ENCODE results near the gene PDLIM4. TPM values are rescaled to one million over a fixed set of nuclear protein-coding genes. Genes with fewer than 3 reads are reported as not detected.
A peak's percentile ranks its signal among the peaks of the same experiment; 100 is the strongest.

The PDLIM4 gene
- total RNA-seq, 1 donor from 2014 or later = 33.9 TPM

- DNase-seq (ENCODE audit: low spot score) = peak; percentile 34
Measured at GRCh38 chr5:132281856-132282614, 24.5 kb downstream of the PDLIM4 start.

- no peak for DNase-seq (ENCODE audit: low spot score)
Measured at GRCh38 chr5:132283423-132284043, 26.0 kb downstream of the PDLIM4 start.

GRCh38 chr5:132289097-132289496 is 31.6 kb downstream of the PDLIM4 start:
- no peak for DNase-seq (ENCODE audit: low spot score)

DNA sequence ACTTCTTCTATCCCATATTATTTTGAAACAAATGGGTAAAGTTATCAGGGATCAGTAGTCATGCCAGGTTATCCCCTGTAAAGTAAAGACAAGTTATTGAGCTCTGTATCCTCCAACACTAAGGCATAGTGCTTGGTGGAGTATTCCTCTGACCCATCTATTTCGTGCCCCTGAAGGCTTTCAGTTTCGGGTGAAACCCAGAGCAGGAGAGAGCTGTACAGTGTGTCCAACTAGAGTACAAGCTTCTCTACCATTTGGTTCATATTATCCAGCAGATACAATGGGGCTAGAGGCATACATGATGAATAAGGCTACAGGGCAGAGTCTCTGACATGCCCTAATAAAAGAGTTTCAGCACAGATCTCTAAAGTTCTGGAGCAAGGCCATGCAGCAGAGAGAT is 33.5 kb downstream of the PDLIM4 start:
- no peak for DNase-seq (ENCODE audit: low spot score)

- DNase-seq (ENCODE audit: low spot score) = peak; percentile 88
Measured at GRCh38 chr5:132293066-132293991, 35.8 kb downstream of the PDLIM4 start.

DNA sequence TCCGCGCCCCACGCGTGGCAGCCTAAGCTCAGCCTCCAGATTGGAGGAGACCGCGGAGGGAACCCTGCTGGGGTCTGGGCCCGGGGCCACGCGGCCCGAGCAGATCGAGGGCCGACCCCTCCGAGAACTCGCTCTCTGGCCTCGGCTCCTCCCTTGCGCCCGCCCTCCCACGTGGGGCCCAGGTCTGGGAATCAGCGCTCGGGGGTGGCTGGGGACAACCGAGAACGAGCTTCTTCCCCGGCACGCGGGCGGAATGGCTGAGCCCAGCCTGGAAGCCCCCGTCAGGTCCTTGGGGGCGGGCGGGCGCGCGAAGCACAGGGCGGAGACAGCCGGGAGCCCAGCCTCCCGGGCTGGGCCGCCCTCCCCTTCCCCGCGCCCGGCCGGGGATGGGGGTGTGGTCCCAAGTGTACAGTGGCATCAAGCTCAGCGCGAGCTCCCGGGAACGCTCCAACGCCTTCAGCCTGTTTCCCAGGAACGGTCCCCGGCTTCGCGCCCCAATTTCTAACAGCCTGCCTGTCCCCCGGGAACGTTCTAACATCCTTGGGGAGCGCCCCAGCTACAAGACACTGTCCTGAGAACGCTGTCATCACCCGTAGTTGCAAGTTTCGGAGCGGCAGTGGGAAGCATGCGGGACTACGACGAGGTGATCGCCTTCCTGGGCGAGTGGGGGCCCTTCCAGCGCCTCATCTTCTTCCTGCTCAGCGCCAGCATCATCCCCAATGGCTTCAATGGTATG is 36.7 kb downstream of the PDLIM4 start, which contains the start of gene SLC22A4:
Gene SLC22A4 (plus strand): TSS at position 403 of the 736 bp plus-strand sequence. CDS start 223 bp downstream, at position 626.
- DNase-seq (ENCODE audit: low spot score) = peak; percentile 94

DNA sequence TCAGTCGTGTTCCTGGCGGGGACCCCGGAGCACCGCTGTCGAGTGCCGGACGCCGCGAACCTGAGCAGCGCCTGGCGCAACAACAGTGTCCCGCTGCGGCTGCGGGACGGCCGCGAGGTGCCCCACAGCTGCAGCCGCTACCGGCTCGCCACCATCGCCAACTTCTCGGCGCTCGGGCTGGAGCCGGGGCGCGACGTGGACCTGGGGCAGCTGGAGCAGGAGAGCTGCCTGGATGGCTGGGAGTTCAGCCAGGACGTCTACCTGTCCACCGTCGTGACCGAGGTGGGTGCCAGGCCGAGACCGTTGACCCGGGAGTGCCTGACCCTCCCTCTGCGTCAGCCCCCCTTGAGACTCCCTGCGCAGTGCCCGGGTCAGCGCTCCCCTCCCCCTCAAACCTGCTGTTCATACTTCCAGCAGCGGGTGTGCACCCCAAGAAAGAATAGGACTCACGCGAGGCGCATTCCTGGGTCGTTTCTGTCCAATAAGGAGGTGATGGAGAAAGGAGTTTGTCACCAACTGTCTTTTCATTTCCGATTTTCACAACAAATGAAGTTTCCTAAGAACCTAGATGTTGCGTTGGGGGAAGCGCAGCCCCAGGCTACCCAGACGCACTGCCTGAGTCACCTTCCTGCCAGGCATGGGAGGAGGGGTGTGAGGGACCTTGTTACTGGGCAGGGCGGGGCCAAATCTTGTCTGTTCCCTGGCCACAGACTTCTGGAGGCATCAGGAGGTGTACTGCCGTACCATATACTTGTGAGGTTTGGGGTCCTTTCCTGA is 37.4 kb downstream of the PDLIM4 start:
- peak; percentile 80 for DNase-seq (ENCODE audit: low spot score)

DNA sequence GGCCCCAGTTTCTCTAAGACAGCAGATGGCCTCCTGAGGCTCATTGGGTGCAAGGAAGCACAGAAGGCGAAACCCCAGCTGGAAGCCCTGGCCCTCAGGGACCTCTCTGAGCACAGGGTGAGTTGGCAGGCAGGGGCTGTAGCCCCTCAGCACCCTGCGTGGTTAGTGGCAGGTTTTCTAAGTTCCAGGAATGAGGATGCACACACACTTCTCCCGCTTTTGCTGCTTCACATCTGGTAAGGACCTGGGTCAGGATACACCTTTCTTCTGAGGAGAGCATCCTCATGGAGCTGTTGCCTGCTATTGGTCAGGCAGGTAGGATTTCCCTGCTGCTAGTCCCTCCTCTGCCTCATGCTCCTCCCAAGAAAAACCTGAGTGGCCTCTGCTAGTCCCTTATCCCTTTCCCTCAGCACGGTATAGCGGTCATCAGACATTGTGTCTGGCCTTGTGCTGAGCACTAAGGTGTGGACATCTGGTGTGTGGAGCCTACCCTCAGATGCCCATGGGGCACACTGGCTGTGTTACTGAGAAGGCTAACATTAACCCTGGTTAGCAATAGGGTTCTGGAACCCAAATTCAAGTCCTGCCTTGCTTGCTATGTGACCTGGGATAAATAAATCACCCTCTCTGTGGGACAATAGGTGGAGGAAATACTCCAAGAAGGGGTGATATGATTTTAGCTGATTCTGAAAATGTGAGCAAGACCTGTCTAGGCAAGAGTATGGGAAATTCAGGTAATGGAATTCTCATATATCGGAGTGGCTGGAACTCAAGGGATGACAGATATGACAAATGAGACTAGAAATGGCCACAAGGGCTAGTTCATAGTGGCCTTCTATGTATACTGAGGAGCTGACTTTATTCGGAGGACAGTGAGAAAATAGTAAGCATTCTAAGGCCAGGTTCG is 38.3 kb downstream of the PDLIM4 start:
- no peak for DNase-seq (ENCODE audit: low spot score)

GRCh38 chr5:132296412-132297016 is 39.0 kb downstream of the PDLIM4 start:
- no peak for DNase-seq (ENCODE audit: low spot score)

DNA sequence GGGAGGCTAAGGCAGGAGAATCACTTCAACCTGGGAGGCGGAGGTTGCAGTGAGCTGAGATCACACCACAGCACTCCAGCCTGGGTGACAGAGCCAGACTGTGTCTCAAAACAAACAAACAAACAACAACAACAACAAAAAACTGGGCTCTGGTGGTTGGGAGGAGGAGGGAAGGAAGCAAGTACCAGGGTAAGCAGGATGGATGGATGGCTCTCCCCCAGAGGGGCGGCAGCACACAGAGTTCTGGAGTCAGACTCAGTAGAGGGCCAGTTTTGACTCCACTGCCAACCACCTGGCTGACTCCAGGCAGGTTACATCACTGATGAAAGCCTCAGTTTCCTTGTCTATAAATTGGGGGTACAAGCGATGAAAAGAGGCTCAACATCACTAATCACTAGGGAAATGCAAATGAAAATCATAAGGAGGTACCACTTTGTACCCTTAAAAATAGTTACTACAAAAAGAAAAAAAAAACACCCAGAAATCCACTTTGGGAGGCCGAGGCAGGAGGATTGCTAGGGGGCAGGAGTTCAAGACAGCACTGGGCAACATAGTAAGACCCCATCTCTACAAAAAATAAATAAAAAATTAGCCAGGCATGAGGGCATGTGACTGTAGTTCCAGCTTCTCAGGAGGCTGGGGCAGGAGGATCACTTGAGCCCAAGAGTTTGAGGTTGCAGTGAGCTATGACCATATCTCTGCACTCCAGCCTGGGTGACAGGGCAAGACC is 39.9 kb downstream of the PDLIM4 start:
- no peak for DNase-seq (ENCODE audit: low spot score)

GRCh38 chr5:132298298-132299212 is 41.1 kb downstream of the PDLIM4 start:
- no peak for DNase-seq (ENCODE audit: low spot score)

GRCh38 chr5:132299917-132300316 is 42.4 kb downstream of the PDLIM4 start:
- no peak for DNase-seq (ENCODE audit: low spot score)

DNA sequence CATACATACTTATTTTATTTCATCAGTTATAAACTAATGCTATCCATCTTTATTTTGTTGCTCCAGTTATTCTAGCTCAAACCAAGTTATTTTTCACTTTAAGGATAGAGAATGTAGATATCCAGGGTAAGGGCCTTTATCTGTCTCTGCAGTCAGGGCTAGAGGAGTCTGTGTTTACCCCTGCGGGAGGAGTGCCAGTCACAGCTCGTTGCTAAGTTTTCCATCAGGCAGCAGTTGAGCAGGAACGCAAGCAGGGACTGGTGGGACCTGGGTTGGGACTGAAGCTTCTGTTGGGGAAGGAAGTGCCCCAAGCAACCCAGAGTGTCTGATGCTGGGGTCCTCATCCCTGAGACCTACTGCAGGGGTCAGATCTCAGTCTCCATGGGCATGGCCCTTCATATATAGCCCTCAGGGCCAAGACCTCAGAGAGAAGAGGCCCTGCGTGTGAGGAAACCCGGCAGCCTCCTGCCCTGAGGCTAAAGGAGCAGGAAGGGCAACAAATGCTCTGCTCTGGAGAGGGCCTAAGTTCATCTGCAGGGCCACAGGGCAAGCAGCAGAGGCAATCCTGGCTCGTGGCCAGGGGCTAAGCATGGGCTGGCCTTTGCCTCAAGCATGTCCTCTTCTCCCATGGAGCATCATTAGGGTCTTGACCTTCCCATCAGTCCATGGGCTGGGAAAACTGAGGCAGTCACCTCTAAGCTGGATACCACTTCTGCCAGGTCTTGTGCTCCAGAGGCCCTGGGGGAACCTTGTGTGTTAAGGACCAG is 43.3 kb downstream of the PDLIM4 start:
- no peak for DNase-seq (ENCODE audit: low spot score)

DNA sequence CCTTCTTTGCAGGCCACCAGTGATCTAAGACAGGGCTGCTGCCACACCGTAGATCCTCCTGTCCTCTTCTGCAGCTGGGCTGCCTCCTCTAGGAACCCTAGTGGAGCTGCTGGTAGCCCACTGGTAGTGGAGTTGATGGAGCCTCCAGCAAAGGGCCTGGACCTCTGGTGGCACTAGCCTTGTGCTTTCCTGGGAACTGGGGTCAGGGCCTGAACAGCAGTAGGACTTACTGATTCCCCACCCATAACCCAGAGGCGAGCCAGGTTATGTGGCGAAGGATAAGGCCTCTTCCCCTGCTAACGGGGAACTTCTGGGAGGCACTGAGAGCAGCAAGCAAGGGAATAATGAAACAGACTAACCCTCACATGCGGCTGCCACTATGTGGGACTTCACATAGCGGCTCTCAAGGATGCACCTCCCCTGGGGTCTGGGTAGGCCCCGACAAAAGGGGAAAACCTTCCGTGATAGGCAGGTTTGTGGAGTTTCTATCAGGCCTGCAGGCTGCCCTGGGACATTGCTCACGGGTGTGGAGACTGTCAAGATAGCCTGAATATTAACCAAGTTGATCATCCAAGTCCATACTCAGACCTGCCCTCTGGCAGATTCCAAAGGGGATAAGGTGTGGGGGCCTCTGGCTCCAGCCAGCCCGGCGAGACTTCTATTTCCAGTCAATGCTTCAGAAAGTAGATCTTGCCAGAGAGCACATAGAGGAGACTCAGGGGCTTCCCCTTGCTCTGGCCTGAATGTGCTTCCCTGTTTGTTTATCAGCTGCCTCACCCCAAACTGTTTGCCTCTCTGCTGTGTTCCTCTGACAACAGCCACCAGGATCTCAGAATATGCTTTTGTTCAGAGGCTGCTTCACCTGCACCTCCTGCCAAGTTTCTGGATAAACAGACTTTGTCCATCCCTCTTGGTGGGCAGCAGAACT is 44.1 kb downstream of the PDLIM4 start:
- DNase-seq (ENCODE audit: low spot score) = no peak

GRCh38 chr5:132302413-132302812 is 44.9 kb downstream of the PDLIM4 start:
- no peak for DNase-seq (ENCODE audit: low spot score)

DNA sequence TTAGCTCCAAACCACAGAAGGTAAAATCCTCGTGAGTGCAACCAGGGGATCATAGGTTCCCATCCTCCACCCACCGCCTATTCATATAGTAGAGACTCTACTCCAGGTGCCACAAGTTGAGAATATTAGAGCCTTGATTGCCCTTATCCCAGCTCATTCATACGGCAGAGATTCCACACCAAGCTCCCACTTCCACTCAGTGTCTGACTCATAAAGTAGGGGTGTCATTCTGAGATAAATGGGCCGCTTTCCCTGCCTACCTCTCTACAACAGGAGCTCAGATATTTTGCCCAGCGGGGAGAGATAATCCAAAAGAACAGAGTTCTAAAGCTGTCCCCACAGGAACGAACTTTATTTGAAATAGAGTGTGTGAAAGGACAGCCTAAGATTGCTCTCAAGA is 46.1 kb downstream of the PDLIM4 start:
- no peak for DNase-seq (ENCODE audit: low spot score)
